GM12878 (cell line): ENCODE measurements around the gene MRPL36. TPM values are rescaled to one million over a fixed set of nuclear protein-coding genes. Genes with fewer than 3 reads are reported as not detected.

Experiments used
- ATF3 ChIP-seq: IDR thresholded peaks from 2 replicates; pipeline ENCODE4 v1.6.1; 2011; ENCODE audit warnings: low read depth, mild to moderate bottlenecking, low read length, moderate library complexity, borderline replicate concordance; ENCODE audit errors: extremely low read depth
- ATF7 ChIP-seq: fragments of 450-650 bp; IDR thresholded peaks from 2 replicates; pipeline ENCODE4 v1.6.1; 2016; ENCODE audit warnings: low read depth, mild to moderate bottlenecking
- BMI1 ChIP-seq: fragments of 450-650 bp; IDR thresholded peaks from 2 replicates; pipeline ENCODE4 v1.6.1; 2016; ENCODE audit warnings: mild to moderate bottlenecking, moderate library complexity, borderline replicate concordance
- CBFB ChIP-seq: IDR thresholded peaks from 2 replicates; pipeline ENCODE4 v1.6.1; 2016; ENCODE audit warnings: antibody characterized with exemption, low read depth
- CEBPZ ChIP-seq: fragments of 150-350 bp; IDR thresholded peaks from 2 replicates; pipeline ENCODE4 v1.6.1; 2016; ENCODE audit warnings: low read depth, low read length
- CREB1 ChIP-seq: IDR thresholded peaks from 2 replicates; pipeline ENCODE4 v1.6.1; 2012; ENCODE audit warnings: low read depth, mild to moderate bottlenecking, inconsistent platforms
- ELK1 ChIP-seq: IDR thresholded peaks from 2 replicates; pipeline ENCODE4 v1.6.1; 2012; ENCODE audit warnings: low read depth, low read length, improper control_type of control experiment
- FOS ChIP-seq: IDR thresholded peaks from 3 replicates; pipeline ENCODE4 v1.6.1; 2011; ENCODE audit warnings: borderline replicate concordance; ENCODE audit not compliant: insufficient read length; ENCODE audit errors: extremely low read depth
- NR2C1 ChIP-seq: fragments of 450-650 bp; IDR thresholded peaks from 2 replicates; pipeline ENCODE4 v1.6.1; 2017; ENCODE audit warnings: antibody characterized with exemption, mild to moderate bottlenecking, moderate library complexity
- PAX5 ChIP-seq: IDR thresholded peaks from 2 replicates; pipeline ENCODE4 v1.6.1; 2011; ENCODE audit warnings: low read depth, low read length, borderline replicate concordance
- PRDM15 ChIP-seq: fragments of 450-650 bp; formaldehyde crosslinking; IDR thresholded peaks from 2 replicates; pipeline ENCODE4 v1.4.0; 2020; ENCODE audit warnings: mild to moderate bottlenecking, moderate library complexity
- RELB ChIP-seq: fragments of 450-650 bp; IDR thresholded peaks from 2 replicates; pipeline ENCODE4 v1.6.1; 2017; ENCODE audit warnings: low read depth, mild to moderate bottlenecking, moderate library complexity
- SKIL ChIP-seq: fragments of 450-650 bp; IDR thresholded peaks from 2 replicates; pipeline ENCODE4 v1.6.1; 2017; ENCODE audit warnings: mild to moderate bottlenecking, low read depth, inconsistent platforms; ENCODE audit not compliant: poor library complexity, severe bottlenecking
- YY1 ChIP-seq: IDR thresholded peaks from 2 replicates; pipeline ENCODE4 v1.6.1; 2011; ENCODE audit warnings: low read depth, mild to moderate bottlenecking, low read length
- ZBED1 ChIP-seq: IDR thresholded peaks from 2 replicates; pipeline ENCODE4 v1.6.1; 2016; ENCODE audit warnings: borderline replicate concordance
- ZNF384 ChIP-seq: IDR thresholded peaks from 2 replicates; pipeline ENCODE4 v1.6.1; 2012; ENCODE audit warnings: low read depth, mild to moderate bottlenecking, low read length, improper control_type of control experiment, borderline replicate concordance
- ZNF622 ChIP-seq: fragments of 450-650 bp; IDR thresholded peaks from 2 replicates; pipeline ENCODE4 v1.6.1; 2017; ENCODE audit warnings: mild to moderate bottlenecking, inconsistent platforms
- polyA plus RNA-seq, 11 experiments: library from polyadenylated mRNA; depleted of rRNA in 4 of 11; unstranded in 6 of 11; stranded (reverse) in 5 of 11; fragments of >200 nt; fragmentation: Nextera tagmentation in 4 of 11; fragmentation: Illumina TruSeq in 1 of 11; extraction: Ambion mirVana in 4 of 11; extraction: Trizol in 1 of 11; gene quantifications; 1 replicate in 1 of 11; 2 replicates in 10 of 11; pipeline versions ENCODE4 v1.2.1 to v1.2.3, GENCODE V29; 2011 to 2016; ENCODE audit warnings: inconsistent platforms in 2 of 11, missing spikeins in 2 of 11, low read depth in 1 of 11
- total RNA-seq, 4 experiments: library from RNA; depleted of rRNA in 3 of 4; stranded (reverse); fragments of >200 nt in 3 of 4; fragmentation: Illumina TruSeq in 1 of 4; extraction: Trizol in 1 of 4; gene quantifications; 2 replicates each; pipeline versions ENCODE4 v1.2.1 to v1.2.3, GENCODE V29; 2013 to 2021

Gene MRPL36
- total and polyA plus RNA-seq, 10 of the 15 experiments (the other 5 are each of a cell fraction or from before 2014, with no cell fraction given) = 89.2 to 559 (median 152) TPM

GRCh38 chr5:1783216-1783554 lies 16.5 kb downstream of the MRPL36 start (continued):
- TF ChIP-seq PRDM15 (CRISPR knock-in tag) = no peak
- peak; percentile 29; the same call in 1 of the 2 replicates for TF ChIP-seq BMI1
- TF ChIP-seq CEBPZ = no peak
- TF ChIP-seq ATF7 = peak; percentile 77
- TF ChIP-seq YY1 = peak; percentile 88
- no peak for TF ChIP-seq ELK1
- TF ChIP-seq FOS = no peak
- TF ChIP-seq CREB1 = no peak
- TF ChIP-seq ZNF622 = no peak
- TF ChIP-seq PAX5 = 0 out of 2 replicates have a peak, but pooled peaks have one; percentile 52
- peak; percentile 56; the same call in 1 of the 2 replicates for TF ChIP-seq CBFB
- peak; percentile 16; the same call in 1 of the 2 replicates for TF ChIP-seq NR2C1
- TF ChIP-seq ZNF384 = no peak
- no peak for TF ChIP-seq ATF3
- TF ChIP-seq SKIL = peak; percentile 95
- TF ChIP-seq RELB = peak; percentile 79; the same call in 1 of the 2 replicates
- peak; percentile 59; the same call in 1 of the 2 replicates for TF ChIP-seq ZBED1
